ENCODE measurements around the gene ADCY10.

GRCh38 chr1:167880580-167881021 is 33.3 kb downstream of the ADCY10 start:
- TF ChIP-seq CREB1 (CRISPR knock-in tag; IDR thresholded peaks at IDR 0.05; ENCODE audit: low read depth) (no peak), ETS1 (IDR thresholded peaks at IDR 0.05) (no peak), EZH2 (IDR thresholded peaks at IDR 0.05; ENCODE audit: low read depth, unreplicated experiment) (no peak), JUNB (IDR thresholded peaks at IDR 0.05; ENCODE audit: unreplicated experiment) (no peak), CTCF (conservative IDR thresholded peaks at IDR 0.05; ENCODE audit: low read depth in 2 of 2) (no peak), POLR2AphosphoS5 (IDR thresholded peaks at IDR 0.05; ENCODE audit: low read depth) (no peak), ZNF331 (CRISPR knock-in tag; IDR thresholded peaks at IDR 0.05; ENCODE audit: low read depth) (no peak), ZNF114 (CRISPR knock-in tag; IDR thresholded peaks at IDR 0.05) (no peak), REST (IDR thresholded peaks at IDR 0.05; ENCODE audit: unreplicated experiment) (no peak), EZH2phosphoT487 (IDR thresholded peaks at IDR 0.05; ENCODE audit: unreplicated experiment) (no peak), STAT1 (IDR thresholded peaks at IDR 0.05; ENCODE audit: unreplicated experiment) (no peak), NANOG (IDR thresholded peaks at IDR 0.05; ENCODE audit: borderline replicate concordance) (no peak)

All from GM23338 (cell line).